ENCODE results near the gene TMC6.
A peak's percentile ranks its signal among the peaks of the same experiment; 100 is the strongest.
"Not testable (repeated sequence)": the region's sequence is repeated elsewhere in the genome, so short reads cannot be mapped to it uniquely, and the experiment has no call there.

Gene TMC6

DNA sequence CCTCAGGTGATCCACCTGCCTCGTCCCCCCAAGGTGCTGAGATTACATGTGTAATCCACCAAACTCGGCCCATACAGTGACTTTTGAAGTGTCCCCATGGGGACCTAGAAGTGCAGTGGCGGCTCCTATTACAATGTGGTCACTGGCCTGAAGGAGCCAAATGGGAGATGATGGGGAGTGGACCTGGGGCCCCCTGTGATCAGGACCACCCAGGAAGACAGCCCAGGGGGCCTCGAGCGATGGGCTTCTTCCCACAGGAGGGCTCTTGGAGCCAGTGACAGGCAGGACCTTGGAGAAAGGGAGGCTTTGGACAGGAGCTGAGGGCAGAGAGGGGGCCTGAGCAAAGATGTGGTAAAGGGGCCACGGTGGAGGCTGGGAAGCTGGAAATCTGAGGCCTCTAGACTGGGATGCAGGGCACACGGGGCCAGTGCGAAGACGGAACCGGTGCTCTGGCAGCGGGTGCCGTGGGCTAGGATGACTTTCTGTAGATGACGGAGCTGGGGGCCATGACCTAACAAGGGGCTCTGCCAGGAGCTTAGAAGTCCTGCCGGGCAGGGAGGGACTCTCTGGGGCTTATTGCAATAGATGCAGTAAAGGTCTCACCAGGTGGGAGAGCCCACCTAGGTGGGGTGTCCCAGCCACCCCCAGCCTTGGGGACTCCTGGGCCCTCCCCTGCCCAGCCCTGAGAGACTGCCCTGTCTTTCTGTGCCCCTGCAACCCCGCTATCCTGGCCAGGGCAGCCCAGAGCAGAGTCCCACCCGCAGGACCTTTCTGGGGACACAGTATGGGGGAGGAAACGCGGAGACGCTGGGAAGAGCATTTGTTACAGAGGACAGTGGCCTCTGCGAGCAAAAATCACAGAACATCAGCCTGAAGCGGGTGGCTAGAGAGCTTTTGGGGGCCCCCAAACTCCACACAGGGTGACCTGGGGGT lies 14.9 kb upstream of the TMC6 start:
- Mint-ChIP-seq H3K4me3 (no peak overlapping the region), H3K27me3 (no peaks in the 10 kb centered on the region), H3K27ac (peak overlapping the region; percentile 17), H3K9me3 (no peaks in the 10 kb centered on the region), H3K4me1 (peaks cover 55% of the 10 kb centered on the region), H3K36me3 (no peaks in the 10 kb centered on the region)

DNA sequence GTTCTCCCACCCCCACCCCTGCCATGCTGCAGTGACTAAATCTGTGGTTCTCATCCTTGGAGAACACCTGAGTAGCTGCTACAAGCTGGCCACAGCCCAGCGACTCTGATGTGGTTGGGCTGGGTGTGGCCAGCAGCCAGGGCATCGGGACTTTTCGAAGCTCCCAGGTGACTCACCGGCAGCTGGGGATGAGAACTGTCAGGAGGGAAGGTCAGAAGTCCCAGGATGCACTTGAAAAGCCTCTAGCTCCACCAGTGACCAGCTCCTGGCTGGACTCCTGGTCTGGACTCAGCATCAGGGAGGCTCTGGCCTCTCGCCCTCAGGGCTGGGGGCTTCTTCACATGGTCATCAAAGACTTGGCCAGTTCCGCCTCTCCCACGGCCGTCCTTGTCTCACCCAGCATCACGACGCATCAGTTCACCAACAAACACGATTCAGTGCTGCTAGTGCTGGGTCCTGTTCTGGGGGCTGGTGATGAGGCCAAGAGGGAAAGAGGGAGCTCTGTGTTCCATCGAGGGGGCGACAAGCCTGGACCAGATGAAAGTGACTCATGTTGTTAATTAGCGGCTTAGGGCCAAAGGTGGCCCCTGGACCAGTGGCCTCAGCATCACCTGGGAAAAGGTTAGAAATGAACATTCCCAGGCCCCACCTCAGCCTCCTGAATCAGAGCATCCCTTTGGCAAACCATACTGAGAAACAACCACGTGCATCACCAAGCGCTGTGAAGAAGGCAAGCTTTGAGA lies 13.7 kb upstream of the TMC6 start:
- Mint-ChIP-seq H3K36me3 (no peaks in the 10 kb centered on the region), H3K4me1 (peaks cover 56% of the 10 kb centered on the region), H3K4me3 (no peak overlapping the region), H3K27me3 (no peaks in the 10 kb centered on the region), H3K27ac (peak overlapping the region; percentile 12), H3K9me3 (no peaks in the 10 kb centered on the region)

DNA sequence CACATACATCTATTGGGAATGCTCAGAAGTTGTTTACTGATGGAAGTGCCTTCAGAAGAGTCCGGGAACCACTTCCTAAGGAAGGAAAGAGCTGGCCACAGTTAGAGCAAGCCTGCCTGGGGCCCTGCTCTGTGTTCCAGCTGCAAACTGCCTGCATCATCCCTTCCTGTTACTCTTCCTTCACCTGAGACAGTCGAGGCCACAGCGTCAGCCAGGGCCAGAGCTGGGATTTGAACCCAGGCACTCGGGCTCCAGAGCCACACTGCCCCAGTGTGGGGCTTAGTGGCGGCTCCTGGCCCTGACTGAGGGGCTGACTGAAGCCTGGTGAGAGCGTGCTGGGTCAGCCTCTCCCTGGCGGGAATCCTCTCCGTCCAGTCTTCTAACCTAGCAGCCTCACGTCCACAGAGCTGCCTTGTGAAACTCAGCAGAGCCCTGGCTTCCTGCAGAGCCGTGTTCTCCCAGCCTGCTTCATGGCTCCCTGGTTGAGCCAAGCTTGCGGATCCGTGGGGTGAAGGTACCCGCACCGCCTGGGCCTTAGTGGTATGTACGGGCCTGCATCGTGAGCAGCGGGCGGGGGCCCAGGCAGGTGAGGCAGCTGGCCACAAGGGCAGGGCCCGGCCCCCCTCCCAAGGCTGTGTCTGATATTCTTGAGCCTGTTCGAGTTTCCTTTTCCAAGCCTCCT lies 13.0 kb upstream of the TMC6 start:
- Mint-ChIP-seq H3K27ac (peak overlapping the region; percentile 70), H3K4me1 (peaks cover 63% of the 10 kb centered on the region), H3K9me3 (no peaks in the 10 kb centered on the region), H3K36me3 (no peaks in the 10 kb centered on the region), H3K27me3 (no peaks in the 10 kb centered on the region), H3K4me3 (no peak overlapping the region)

DNA sequence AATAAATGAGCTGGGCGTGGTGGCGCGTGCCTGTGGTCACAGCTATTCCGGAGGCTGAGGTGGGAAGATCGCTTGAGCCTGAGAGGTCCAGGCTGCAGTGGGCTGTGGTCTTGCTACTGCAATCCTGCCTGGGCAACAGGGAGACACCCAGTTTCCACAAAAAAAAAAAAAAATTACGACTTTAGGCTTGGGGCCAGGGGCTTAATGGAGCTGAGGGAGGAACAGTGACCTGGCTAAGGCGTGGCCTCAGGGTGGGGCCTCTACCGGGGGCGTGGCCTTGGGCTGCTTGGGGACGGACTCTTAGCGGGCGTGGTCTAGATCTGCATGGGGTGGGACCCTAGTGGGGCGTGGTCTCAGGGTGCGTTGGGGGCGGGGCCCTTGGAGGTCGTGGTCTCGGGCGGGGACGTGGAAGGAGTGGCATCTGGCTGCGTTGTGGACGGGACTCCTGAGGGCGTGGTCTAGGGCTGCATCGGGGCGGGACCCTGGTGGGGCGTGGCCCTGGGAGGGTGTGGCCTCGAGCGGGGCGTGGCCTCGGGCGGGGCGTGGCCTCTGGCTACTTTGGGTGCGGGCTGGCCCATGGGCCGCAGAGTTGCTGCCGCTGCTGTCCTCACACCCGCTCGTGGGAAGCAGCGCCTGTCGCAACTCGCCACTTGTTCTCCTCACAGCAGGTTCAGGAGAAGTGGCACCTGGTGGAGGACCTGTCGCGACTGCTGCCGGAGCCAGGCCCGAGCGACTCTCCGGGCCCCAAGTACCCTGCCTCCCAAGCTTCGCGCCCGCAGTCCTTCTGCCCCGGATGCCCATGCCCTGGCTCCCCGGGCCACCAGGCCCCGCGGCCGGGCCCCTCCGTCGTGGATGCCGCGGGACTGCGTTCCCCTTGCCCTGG lies 11.9 kb upstream of the TMC6 start:
- H3K4me1 Mint-ChIP-seq, result peaks cover 74% of the 10 kb centered on the region
- no peaks in the 10 kb centered on the region for H3K9me3 Mint-ChIP-seq
- H3K27me3 Mint-ChIP-seq, result no peaks in the 10 kb centered on the region
- peak overlapping the region; percentile 87 for H3K27ac Mint-ChIP-seq
- H3K36me3 Mint-ChIP-seq, result peaks cover 5% of the 10 kb centered on the region
- peak overlapping the region; percentile 42 for H3K4me3 Mint-ChIP-seq

DNA sequence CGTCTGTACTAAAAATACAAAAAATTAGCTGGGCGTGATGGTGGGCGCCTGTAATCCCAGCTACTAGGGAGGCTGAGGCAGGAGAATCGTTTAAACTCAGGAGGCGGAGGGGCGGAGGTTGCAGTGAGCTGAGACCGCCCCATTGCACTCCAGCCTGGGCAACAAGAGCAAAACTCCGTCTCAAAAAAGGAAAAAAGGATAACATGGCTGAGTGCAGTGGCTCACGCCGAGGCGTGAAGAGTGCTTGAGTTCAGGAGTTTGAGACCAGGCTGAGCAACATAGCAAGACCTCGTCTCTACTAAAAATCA lies 11.3 kb upstream of the TMC6 start:
- H3K4me1 Mint-ChIP-seq, result peaks cover 76% of the 10 kb centered on the region
- H3K36me3 Mint-ChIP-seq, H3K4me3 Mint-ChIP-seq, H3K27me3 Mint-ChIP-seq, H3K9me3 Mint-ChIP-seq: not testable (repeated sequence)
- peak overlapping the region; percentile 87 for H3K27ac Mint-ChIP-seq

DNA sequence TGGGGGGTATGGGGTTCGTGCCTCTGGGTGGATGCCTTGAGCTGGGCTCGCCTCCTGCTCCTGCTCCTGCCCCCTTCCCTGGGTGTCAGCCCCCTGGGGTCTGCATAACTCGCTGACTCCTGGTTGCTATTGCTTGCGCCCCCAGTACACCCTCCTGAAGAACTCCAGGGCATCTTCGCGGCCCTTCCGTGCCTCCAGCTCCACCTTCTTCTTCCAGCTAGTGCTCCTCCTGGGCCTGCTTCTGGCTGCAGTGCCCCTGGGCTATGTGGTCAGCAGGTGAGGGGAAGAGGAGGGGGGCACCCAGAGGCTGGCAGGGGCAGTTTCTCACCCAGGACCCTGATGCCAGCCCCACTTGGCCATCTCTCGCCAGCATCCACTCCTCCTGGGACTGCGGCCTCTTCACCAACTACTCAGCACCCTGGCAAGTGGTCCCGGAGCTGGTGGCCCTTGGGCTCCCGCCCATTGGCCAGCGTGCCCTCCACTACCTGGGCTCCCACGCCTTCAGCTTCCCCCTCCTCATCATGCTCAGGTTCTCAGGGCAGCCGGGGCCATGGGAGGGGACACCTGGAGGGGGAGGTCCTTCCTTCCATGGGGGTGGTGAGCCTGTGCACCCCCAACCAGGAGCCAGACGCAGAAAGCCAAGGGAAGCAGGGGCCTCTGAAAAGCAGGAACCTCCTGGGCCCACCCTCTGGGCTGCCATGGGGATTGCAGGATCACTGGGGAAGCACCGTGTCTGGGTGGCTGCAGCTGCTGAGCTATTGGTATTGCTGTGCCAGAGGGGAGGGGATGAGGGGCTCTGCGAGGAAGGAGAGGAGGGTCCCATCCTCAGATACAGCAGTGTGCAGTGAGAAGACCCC lies 9.9 kb upstream of the TMC6 start:
- Mint-ChIP-seq H3K9me3 (no peaks in the 10 kb centered on the region), H3K4me1 (peaks cover 79% of the 10 kb centered on the region), H3K36me3 (peaks cover 7% of the 10 kb centered on the region), H3K27ac (peak overlapping the region; percentile 59), H3K4me3 (no peak overlapping the region), H3K27me3 (no peaks in the 10 kb centered on the region)

DNA sequence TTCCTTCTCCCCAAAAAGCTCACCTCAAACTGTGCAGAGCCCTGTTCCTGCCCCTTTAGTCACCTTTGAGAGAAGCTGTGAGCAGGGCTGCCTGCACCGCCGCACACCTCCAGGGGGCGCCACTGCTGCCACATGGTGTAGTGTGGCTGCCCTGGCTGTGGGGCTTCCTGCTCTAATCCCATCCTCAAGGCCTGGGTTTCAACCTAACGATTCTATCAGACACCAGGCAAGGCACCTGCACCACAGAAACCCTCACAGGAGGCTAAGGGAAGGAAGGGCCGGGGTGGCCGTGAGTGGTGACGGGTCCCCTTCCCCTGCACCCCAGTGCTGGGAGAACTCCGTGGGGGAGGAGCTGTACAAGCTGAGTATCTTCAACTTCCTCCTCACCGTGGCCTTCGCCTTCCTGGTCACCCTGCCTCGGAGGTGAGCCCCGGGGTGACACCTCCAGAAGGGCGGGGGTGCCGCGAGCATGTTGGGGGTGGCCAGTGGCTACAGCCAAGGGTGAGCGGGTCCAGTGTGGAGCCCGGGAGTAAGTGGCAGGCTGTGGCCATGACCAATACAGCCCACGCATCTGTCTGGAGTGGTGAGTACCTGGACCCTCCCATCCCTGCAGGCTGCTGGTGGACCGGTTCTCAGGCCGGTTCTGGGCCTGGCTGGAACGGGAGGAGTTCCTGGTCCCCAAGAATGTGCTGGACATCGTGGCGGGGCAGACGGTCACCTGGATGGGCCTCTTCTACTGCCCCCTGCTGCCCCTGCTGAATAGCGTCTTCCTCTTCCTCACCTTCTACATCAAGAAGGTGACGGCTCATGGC lies 9.0 kb upstream of the TMC6 start:
- Mint-ChIP-seq H3K27ac (peak overlapping the region; percentile 51), H3K36me3 (peaks cover 7% of the 10 kb centered on the region), H3K4me3 (no peak overlapping the region), H3K27me3 (no peaks in the 10 kb centered on the region), H3K9me3 (no peaks in the 10 kb centered on the region), H3K4me1 (peaks cover 82% of the 10 kb centered on the region)

DNA sequence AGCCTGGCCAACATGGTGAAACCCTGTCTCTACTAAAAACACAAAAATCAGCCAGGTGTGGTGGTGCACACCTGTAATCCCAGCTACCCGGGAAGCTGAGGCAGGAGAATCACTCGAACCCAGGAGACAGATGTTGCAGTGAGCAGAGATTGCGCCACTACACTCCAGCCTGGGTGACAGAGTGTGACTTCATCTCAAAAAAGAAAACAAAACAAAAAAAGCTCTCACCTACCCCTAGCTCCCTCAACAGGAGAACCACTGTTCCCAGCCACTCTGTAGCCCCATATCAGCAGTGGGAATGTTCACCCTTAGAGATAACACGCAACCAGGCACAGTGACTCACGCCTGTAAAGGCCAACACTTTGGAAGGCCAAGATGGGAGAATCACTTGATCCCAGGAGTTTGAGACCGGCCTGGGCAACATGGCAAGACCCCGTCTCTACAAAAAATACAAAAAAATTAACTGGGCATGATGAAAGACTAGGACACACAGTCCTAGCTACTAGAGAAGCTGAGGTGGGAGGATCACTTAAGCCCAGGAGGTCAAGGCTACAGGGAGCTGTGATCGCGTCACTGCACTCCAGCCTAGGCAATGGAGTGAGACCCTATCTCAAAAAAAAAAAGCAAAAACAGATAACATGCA lies 7.4 kb upstream of the TMC6 start:
- Mint-ChIP-seq H3K36me3 (peaks cover 7% of the 10 kb centered on the region), H3K27ac (peak overlapping the region; percentile 3), H3K4me3 (peak overlapping the region; percentile 39), H3K9me3 (no peaks in the 10 kb centered on the region), H3K27me3 (no peaks in the 10 kb centered on the region), H3K4me1 (peaks cover 72% of the 10 kb centered on the region)

DNA sequence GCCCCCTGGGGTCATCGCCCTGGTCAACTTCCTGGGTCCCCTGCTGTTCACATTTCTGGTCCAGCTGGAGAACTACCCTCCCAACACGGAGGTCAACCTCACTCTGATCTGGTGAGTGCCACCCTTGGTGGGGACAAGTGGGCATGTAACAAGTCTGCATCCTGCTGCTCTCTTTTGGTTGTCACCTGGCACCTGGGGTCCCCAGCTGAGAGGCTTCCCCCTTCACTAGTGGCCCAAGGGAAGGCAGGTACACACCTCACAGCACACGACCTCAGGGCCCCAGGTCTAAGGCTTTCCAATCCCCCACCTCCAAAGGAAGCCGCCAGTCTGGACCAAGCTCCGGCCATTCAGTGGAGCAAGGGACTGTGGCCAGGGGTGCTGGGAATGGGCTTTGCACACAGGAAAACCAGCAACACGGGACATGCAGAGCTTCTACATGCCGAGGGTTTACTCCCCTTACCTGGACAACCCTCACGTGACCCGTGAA lies 6.4 kb upstream of the TMC6 start:
- peaks cover 7% of the 10 kb centered on the region for H3K36me3 Mint-ChIP-seq
- H3K4me3 Mint-ChIP-seq, result no peak overlapping the region
- no peaks in the 10 kb centered on the region for H3K27me3 Mint-ChIP-seq
- peak overlapping the region; percentile 23 for H3K27ac Mint-ChIP-seq
- no peaks in the 10 kb centered on the region for H3K9me3 Mint-ChIP-seq
- H3K4me1 Mint-ChIP-seq, result peaks cover 77% of the 10 kb centered on the region

DNA sequence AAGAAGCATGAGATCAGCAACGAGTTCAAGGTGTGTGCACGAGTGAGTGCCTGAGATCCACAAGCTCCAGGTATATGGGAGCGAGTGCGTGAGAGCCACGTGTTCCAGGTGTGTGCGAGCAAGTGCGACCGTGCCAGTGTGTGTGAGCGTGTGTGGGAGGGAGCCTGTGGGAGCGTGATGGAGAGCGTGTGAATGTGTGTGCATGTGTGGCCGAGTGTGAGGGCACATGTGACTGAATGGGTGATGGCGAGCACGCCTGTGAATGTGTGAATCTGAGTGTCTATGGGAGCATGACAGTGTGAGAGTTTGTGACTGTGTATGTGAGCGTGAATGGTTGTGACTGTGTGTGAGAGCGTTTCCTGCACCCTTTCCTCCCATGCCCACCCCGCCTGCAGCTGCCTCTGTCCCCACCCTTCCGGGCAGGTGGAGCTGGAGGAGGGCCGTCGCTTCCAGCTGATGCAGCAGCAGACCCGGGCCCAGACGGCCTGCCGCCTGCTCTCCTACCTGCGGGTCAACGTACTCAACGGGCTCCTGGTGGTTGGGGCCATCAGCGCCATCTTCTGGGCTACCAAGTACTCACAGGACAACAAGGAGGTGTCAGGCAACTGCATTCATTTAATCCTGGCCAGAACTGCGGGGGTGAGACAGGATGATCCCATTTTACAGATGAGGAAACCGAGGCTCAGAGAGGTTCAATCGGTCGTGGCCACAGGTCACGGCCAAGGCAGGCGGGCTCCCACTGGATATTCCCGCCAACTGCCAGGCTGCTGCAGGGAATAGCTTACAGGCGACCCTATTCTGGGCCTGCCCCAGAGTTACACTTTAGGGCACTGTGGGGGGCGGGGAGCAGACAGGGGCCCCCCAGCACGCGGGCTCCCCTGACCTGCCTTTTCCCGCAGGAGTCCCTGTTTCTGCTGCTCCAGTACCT lies 5.7 kb upstream of the TMC6 start:
- H3K9me3 Mint-ChIP-seq, result no peaks in the 10 kb centered on the region
- no peaks in the 10 kb centered on the region for H3K27me3 Mint-ChIP-seq
- H3K4me1 Mint-ChIP-seq, result peaks cover 79% of the 10 kb centered on the region
- peak overlapping the region; percentile 50 for H3K4me3 Mint-ChIP-seq
- peak overlapping the region; percentile 32 for H3K27ac Mint-ChIP-seq
- peaks cover 7% of the 10 kb centered on the region for H3K36me3 Mint-ChIP-seq

DNA sequence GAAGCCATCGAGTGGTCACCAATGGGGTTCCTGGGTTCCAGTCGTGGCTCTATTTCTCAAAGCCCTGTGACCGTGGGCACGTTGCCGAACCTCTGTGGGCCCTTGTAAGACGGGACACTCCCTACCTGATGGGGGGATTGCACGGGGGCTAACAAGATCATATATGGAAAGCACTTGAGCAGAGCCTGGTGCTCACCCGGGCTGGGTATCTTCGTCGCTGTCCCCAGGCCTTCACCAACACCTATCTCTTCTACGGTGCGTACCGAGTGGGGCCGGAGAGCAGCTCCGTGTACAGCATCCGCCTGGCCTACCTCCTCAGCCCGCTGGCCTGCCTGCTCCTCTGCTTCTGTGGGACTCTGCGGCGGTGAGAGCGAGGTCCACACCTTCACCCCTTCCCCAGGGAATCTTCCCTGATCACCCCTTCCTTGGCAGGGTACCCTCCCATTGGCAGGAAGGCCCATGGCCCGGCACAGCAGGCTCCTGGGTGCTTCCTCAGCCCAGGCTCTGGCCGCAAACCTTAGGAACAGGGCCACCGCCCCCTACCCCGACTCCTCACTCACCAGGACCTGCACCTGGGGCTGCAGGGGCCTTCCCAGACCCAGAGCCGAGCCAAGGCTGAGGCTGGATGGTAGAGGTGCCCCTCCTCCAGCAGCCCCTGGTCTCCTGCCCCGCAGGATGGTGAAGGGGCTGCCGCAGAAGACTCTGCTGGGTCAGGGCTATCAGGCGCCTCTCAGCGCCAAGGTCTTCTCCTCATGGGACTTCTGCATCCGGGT lies 4.8 kb upstream of the TMC6 start:
- H3K4me1 Mint-ChIP-seq, result peaks cover 76% of the 10 kb centered on the region
- no peaks in the 10 kb centered on the region for H3K9me3 Mint-ChIP-seq
- peaks cover 7% of the 10 kb centered on the region for H3K36me3 Mint-ChIP-seq

DNA sequence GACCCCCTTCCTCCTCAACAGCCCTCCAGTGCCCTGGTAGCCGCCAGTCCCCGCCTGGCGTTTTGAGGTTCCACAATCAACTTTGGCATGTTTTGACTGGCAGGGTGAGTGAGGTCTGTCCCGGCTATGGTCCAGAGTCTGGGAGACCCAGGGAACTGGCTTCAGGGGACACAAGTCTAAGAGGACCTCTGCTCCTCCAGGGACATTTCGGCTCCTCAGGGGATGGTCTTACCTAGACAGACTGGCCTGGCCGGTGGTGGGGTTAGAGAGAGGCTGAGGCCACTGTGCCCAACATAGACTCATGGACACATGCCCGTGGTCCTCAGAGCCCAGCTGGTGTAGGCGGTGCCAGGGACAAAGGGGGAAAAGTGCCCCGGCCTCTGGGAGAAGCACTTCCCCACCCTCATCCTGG lies 4.2 kb upstream of the TMC6 start:
- no peaks in the 10 kb centered on the region for H3K27me3 Mint-ChIP-seq
- H3K9me3 Mint-ChIP-seq, result no peaks in the 10 kb centered on the region
- peak overlapping the region; percentile 65 for H3K27ac Mint-ChIP-seq
- H3K4me3 Mint-ChIP-seq, result peak overlapping the region; percentile 50
- H3K4me1 Mint-ChIP-seq, result peaks cover 73% of the 10 kb centered on the region
- peaks cover 7% of the 10 kb centered on the region for H3K36me3 Mint-ChIP-seq

More for the DNA sequence above, 4.8 kb upstream of the TMC6 start:
- Mint-ChIP-seq H3K4me3 (peak overlapping the region; percentile 50), H3K27ac (peak overlapping the region; percentile 47), H3K27me3 (no peaks in the 10 kb centered on the region)
